Progenitor cell of endocrine pancreas (in vitro differentiated cells): Measurements from ENCODE around the gene NTN4. TPM values are rescaled to one million over a fixed set of nuclear protein-coding genes. Genes with fewer than 3 reads are reported as not detected.
"Not testable (repeated sequence)": the region's sequence is repeated elsewhere in the genome, so short reads cannot be mapped to it uniquely, and the experiment has no call there.

Experiments used
- DNase-seq: peaks from one replicate; pipeline ENCODE4 v3.0.0; 2021; ENCODE audit warnings: low spot score; ENCODE audit not compliant: unreplicated experiment
- H3K27ac Mint-ChIP-seq: 2 replicates; pipeline ENCODE4 v1.8.0; 2021; ENCODE audit warnings: mild to moderate bottlenecking, moderate library complexity, mixed read lengths
- H3K27me3 Mint-ChIP-seq: 2 replicates; pipeline ENCODE4 v1.8.0; 2021; ENCODE audit warnings: mixed read lengths
- H3K36me3 Mint-ChIP-seq: 2 replicates; pipeline ENCODE4 v1.8.0; 2022; ENCODE audit warnings: mixed read lengths; ENCODE audit not compliant: insufficient read depth
- H3K4me1 Mint-ChIP-seq: 2 replicates; pipeline ENCODE4 v1.8.0; 2021; ENCODE audit warnings: low read depth, mixed read lengths
- H3K4me3 Mint-ChIP-seq: 2 replicates; pipeline ENCODE4 v1.8.0; 2021; ENCODE audit warnings: low read depth, mild to moderate bottlenecking, moderate library complexity, mixed read lengths
- H3K9me3 Mint-ChIP-seq: 2 replicates; pipeline ENCODE4 v1.8.0; 2021; ENCODE audit warnings: low read depth, mixed read lengths
- CTCF ChIP-seq: fragments of 200-600 bp; sonication (generic); IDR thresholded peaks from one replicate; pipeline ENCODE4 v1.5.0; 2021; ENCODE audit warnings: antibody characterized with exemption, mild to moderate bottlenecking; ENCODE audit not compliant: unreplicated experiment
- total RNA-seq: library from RNA; stranded (reverse); gene quantifications from 2 replicates; pipeline ENCODE4 v1.2.1, GENCODE V29; 2021

Gene NTN4
- total RNA-seq, 1 donor from 2014 or later: 7.4 TPM

GRCh38 chr12:95739561-95740313 lies 50.8 kb downstream of the NTN4 start:
- Mint-ChIP-seq H3K27me3 (no peaks in the 10 kb centered on the region), H3K36me3 (peaks cover 2% of the 10 kb centered on the region), H3K4me1 (peaks cover 26% of the 10 kb centered on the region), H3K4me3 (no peak overlapping the region), H3K27ac (peak overlapping the region; percentile 19), H3K9me3 (peaks cover 3% of the 10 kb centered on the region)
- TF ChIP-seq CTCF: no peak
- DNase-seq: no peak

DNA sequence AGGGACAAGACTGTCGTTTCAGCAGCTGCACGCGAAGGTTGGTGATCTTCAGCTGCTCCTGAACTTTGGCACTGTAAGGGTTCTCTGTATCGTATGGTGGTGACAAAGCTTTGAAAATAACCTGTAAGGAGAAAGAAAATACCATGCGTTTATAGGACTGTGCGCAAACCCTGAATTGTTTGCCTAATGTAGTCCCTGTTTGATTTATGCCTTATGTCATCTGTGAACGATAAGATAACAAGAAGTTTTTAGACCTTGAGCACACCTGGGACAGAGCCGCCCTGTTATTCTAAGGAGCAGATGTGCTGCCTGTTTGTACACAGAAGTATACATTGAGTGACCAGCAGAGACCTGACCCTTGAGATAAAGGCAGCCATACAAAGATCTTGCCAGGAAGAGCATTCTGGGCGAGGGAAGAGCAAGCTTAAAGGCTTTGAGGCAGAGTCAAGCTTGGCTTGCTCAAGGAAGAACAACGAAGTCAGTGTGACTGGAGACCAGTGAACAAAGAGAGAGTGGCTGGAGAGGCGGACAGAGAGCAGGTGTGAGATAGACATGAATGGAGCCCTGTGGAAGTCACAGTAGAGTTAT lies 52.4 kb downstream of the NTN4 start:
- Mint-ChIP-seq H3K27ac (peak overlapping the region; percentile 79), H3K27me3 (no peaks in the 10 kb centered on the region), H3K4me3 (no peak overlapping the region), H3K4me1 (peaks cover 22% of the 10 kb centered on the region), H3K36me3 (no peaks in the 10 kb centered on the region), H3K9me3 (no peaks in the 10 kb centered on the region)
- no peak for TF ChIP-seq CTCF
- no peak for DNase-seq

DNA sequence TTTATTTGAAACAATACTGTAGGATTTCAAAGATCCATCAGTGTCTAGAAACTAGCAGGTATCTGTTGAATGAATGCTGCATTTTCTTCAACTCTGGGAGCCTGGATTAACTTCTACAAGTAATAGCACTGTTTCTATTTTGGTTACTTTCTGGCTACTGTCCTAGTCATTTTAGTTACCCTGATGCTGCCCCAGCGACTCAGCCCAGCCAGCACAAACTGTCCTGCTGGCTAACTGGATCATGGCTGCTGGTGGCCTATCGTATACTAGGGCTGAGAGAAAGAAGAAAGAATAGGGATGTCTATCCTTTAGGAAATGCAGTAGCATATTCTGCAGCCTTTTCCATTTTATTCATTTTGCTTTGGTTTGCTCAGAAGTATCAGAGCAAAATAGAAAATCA lies 53.9 kb downstream of the NTN4 start:
- no peak for TF ChIP-seq CTCF
- Mint-ChIP-seq H3K9me3 (no peaks in the 10 kb centered on the region), H3K27me3 (no peaks in the 10 kb centered on the region), H3K4me1 (peaks cover 16% of the 10 kb centered on the region), H3K27ac (no peak overlapping the region), H3K4me3 (no peak overlapping the region), H3K36me3 (no peaks in the 10 kb centered on the region)
- no peak for DNase-seq

- H3K36me3 Mint-ChIP-seq, DNase-seq, H3K27ac Mint-ChIP-seq: not testable (repeated sequence)
Measured at GRCh38 chr12:95735728-95736127, 54.8 kb downstream of the NTN4 start.

DNA sequence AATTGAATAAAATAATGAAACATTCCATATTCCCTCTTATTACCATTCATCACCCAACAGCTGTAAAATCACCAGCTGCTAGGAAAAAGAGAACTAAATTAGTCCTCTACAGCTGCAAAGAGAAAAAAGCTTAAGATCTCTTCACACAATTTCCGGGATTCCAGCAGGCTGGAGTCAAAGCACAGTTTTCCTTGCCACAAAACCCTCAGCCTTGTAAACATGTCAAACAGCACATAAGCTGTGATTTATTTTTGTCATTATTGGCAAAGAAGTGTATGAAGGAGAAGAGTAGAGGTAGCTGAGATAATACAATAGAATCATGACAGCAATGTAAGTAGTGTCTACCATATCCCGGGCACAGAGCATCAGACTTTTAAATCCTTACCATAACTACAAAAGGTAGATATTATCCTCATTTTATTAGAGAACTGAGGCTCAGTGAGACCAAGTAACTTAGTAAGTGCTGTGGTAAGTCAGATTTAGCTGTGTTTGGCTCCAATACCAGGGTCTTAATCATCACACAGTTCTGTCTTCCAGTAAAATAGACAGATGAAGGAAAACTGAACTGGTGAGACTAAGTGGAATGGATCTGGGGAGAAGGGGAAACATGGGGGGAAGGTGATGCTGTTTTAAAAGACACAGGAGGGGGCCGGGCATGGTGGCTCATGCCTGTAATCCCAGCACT lies 57.3 kb downstream of the NTN4 start:
- no peak overlapping the region for H3K4me3 Mint-ChIP-seq
- H3K4me1 Mint-ChIP-seq: peaks cover 14% of the 10 kb centered on the region
- TF ChIP-seq CTCF: no peak
- H3K9me3 Mint-ChIP-seq: no peaks in the 10 kb centered on the region
- DNase-seq: no peak
- no peak overlapping the region for H3K27ac Mint-ChIP-seq
- H3K27me3 Mint-ChIP-seq: no peaks in the 10 kb centered on the region
- H3K36me3 Mint-ChIP-seq: no peaks in the 10 kb centered on the region

More at GRCh38 chr12:95735728-95736127, 54.8 kb downstream of the NTN4 start:
- peaks cover 16% of the 10 kb centered on the region for H3K4me1 Mint-ChIP-seq
- H3K27me3 Mint-ChIP-seq, H3K4me3 Mint-ChIP-seq, H3K9me3 Mint-ChIP-seq: not testable (repeated sequence)
